ENCODE data around the gene ZNF511. TPM values are rescaled to one million over a fixed set of nuclear protein-coding genes. Genes with fewer than 3 reads are reported as not detected.
"Not testable (repeated sequence)": the region's sequence is repeated elsewhere in the genome, so short reads cannot be mapped to it uniquely, and the experiment has no call there.

Gene ZNF511
- total RNA-seq, 4 donors from 2014 or later = 29.3 to 44.8 (median 35.0) TPM

GRCh38 chr10:133262696-133263095, 46.0 kb upstream of the ZNF511 start:
- TF ChIP-seq EP300 (IDR thresholded peaks at IDR 0.05) (no peak), POLR2A (IDR thresholded peaks at IDR 0.05) (no peak), CTCF (IDR thresholded peaks at IDR 0.05) (no peak)
- no peak overlapping the region for H3K27ac ChIP-seq

GRCh38 chr10:133263674-133264073, 45.0 kb upstream of the ZNF511 start:
- no peaks in the 10 kb centered on the region for H3K27me3 ChIP-seq
- H3K9me3 ChIP-seq = no peaks in the 10 kb centered on the region
- peaks cover 0 to 22% (median 0%) of the 10 kb centered on the region in 3 donors for H3K36me3 ChIP-seq
- no peak overlapping the region for H3K4me3 ChIP-seq
- H3K27ac ChIP-seq = no peak overlapping the region
- H3K4me1 ChIP-seq = peaks cover 0 to 44% (median 30%) of the 10 kb centered on the region in 4 donors
- 87 to 89% methylated on average over 10 of the region's 10 CpGs for WGBS, 2 donors
- TF ChIP-seq CTCF (IDR thresholded peaks at IDR 0.05) (no peak), EP300 (IDR thresholded peaks at IDR 0.05) (no peak), POLR2A (IDR thresholded peaks at IDR 0.05) (no peak)
- DNase-seq (ENCODE audit: low spot score in 2 of 2) = no peak

More at GRCh38 chr10:133262696-133263095, 46.0 kb upstream of the ZNF511 start:
- no peaks in the 10 kb centered on the region for H3K27me3 ChIP-seq
- no peaks in the 10 kb centered on the region for H3K9me3 ChIP-seq
- peaks cover 0 to 53% (median 39%) of the 10 kb centered on the region in 4 donors for H3K4me1 ChIP-seq
- no peak for DNase-seq (ENCODE audit: low spot score in 2 of 2)
- no peak overlapping the region for H3K4me3 ChIP-seq
- peaks cover 0 to 12% (median 0%) of the 10 kb centered on the region in 3 donors for H3K36me3 ChIP-seq
- 81 to 85% methylated on average over 13 to 14 of the region's 14 CpGs for WGBS, 2 donors

- TF ChIP-seq EP300 (IDR thresholded peaks at IDR 0.05) (no peak), POLR2A (IDR thresholded peaks at IDR 0.05) (no peak), CTCF (IDR thresholded peaks at IDR 0.05) (no peak)
- Histone ChIP-seq H3K27me3 (no peaks in the 10 kb centered on the region), H3K4me3 (no peak overlapping the region), H3K27ac (no peak overlapping the region), H3K9me3 (no peaks in the 10 kb centered on the region), H3K4me1 (peaks cover 0 to 36% (median 22%) of the 10 kb centered on the region in 4 donors), H3K36me3 (peaks cover 0 to 30% (median 0%) of the 10 kb centered on the region in 3 donors)
- no peak for DNase-seq (ENCODE audit: low spot score in 2 of 2)
- WGBS, 2 donors = 74 to 75% methylated on average over 9 of the region's 9 CpGs
Measured at GRCh38 chr10:133264461-133264860, 44.3 kb upstream of the ZNF511 start.

- H3K9me3 ChIP-seq; H3K27ac ChIP-seq; H3K4me3 ChIP-seq; H3K27me3 ChIP-seq; DNase-seq (ENCODE audit: low spot score in 2 of 2): not testable (repeated sequence)
- H3K4me1 ChIP-seq = peaks cover 0 to 30% (median 16%) of the 10 kb centered on the region in 4 donors
- 79 to 84% methylated on average over 9 to 10 of the region's 10 CpGs for WGBS, 2 donors
- H3K36me3 ChIP-seq = peaks cover 0 to 36% (median 0%) of the 10 kb centered on the region in 3 donors
Measured at GRCh38 chr10:133265052-133265451, 43.7 kb upstream of the ZNF511 start.

GRCh38 chr10:133266056-133266795, 42.5 kb upstream of the ZNF511 start:
- no peak for DNase-seq (ENCODE audit: low spot score in 2 of 2)
- WGBS, 2 donors = 82 to 85% methylated on average over 17 to 21 of the region's 21 CpGs
- H3K27me3 ChIP-seq = no peaks in the 10 kb centered on the region
- peaks cover 0 to 18% (median 8%) of the 10 kb centered on the region in 4 donors for H3K4me1 ChIP-seq
- H3K4me3 ChIP-seq = no peak overlapping the region
- TF ChIP-seq POLR2A (IDR thresholded peaks at IDR 0.05) (no peak), CTCF (IDR thresholded peaks at IDR 0.05) (no peak), EP300 (IDR thresholded peaks at IDR 0.05) (no peak)
- no peak overlapping the region for H3K27ac ChIP-seq
- peaks cover 0 to 47% (median 0%) of the 10 kb centered on the region in 3 donors for H3K36me3 ChIP-seq
- no peaks in the 10 kb centered on the region for H3K9me3 ChIP-seq

Data from tibial nerve (tissue), 4 donors.